Thymus (tissue), 11 donors: Measurements from ENCODE around the gene ZNF185. TPM values are rescaled to one million over a fixed set of nuclear protein-coding genes. Genes with fewer than 3 reads are reported as not detected.

ENCODE experiments used
- DNase-seq, 9 donors: peaks; one replicate each; pipeline ENCODE4 v3.0.0-alpha.2; 2013; ENCODE audit warnings: low spot score in 9 of 9, low read depth in 6 of 9, missing footprints in 1 of 9
- H3K27ac ChIP-seq, 2 donors: one replicate each; pipeline ENCODE4 v1.5.1; 2013; ENCODE audit warnings: control low read depth in 1 of 2, low read depth in 1 of 2, low read length in 1 of 2, mild to moderate bottlenecking in 1 of 2, moderate library complexity in 1 of 2
- H3K27me3 ChIP-seq, 2 donors: one replicate each; pipeline ENCODE4 v1.5.1; 2013; ENCODE audit warnings: low read length in 1 of 2; ENCODE audit not compliant: control insufficient read depth in 2 of 2, insufficient read depth in 1 of 2
- H3K36me3 ChIP-seq, 2 donors: one replicate each; pipeline ENCODE4 v1.5.1; 2013; ENCODE audit warnings: low read length in 1 of 2, mild to moderate bottlenecking in 1 of 2, moderate library complexity in 1 of 2; ENCODE audit not compliant: control insufficient read depth in 2 of 2, insufficient read depth in 2 of 2
- H3K4me1 ChIP-seq, 2 donors: one replicate each; pipeline ENCODE4 v1.5.1; 2013; ENCODE audit warnings: low read length in 2 of 2; ENCODE audit not compliant: control insufficient read depth in 2 of 2, insufficient read depth in 2 of 2
- H3K4me3 ChIP-seq, 2 donors: one replicate each; pipeline ENCODE4 v1.5.1; 2013; ENCODE audit warnings: low read length in 2 of 2, control low read depth in 1 of 2, mild to moderate bottlenecking in 1 of 2
- H3K9me3 ChIP-seq, 2 donors: one replicate each; pipeline ENCODE4 v1.5.1; 2013; ENCODE audit warnings: low read length in 1 of 2, mild to moderate bottlenecking in 1 of 2; ENCODE audit not compliant: control insufficient read depth in 2 of 2, insufficient read depth in 1 of 2
- WGBS: extraction: QIAGEN DNeasy Blood & Tissue Kit; methylation state at CpG from one replicate; pipeline ENCODE4 v1.1.7; 2013; 5-methylcytosine and 5-hydroxymethylcytosine counted together
- polyA plus RNA-seq: library from polyadenylated mRNA; stranded (reverse); fragments of 200-250 nt; gene quantifications from one replicate; pipeline ENCODE4 v1.2.3, GENCODE V29; 2013
- total RNA-seq: library from RNA; stranded (reverse); fragments of 120-200 nt; gene quantifications from one replicate; pipeline ENCODE4 v1.2.4, GENCODE V29; 2013
- donor health status: healthy.

Gene ZNF185
- total and polyA plus RNA-seq, 2 donors = 1.5 to 5.9 TPM

DNA sequence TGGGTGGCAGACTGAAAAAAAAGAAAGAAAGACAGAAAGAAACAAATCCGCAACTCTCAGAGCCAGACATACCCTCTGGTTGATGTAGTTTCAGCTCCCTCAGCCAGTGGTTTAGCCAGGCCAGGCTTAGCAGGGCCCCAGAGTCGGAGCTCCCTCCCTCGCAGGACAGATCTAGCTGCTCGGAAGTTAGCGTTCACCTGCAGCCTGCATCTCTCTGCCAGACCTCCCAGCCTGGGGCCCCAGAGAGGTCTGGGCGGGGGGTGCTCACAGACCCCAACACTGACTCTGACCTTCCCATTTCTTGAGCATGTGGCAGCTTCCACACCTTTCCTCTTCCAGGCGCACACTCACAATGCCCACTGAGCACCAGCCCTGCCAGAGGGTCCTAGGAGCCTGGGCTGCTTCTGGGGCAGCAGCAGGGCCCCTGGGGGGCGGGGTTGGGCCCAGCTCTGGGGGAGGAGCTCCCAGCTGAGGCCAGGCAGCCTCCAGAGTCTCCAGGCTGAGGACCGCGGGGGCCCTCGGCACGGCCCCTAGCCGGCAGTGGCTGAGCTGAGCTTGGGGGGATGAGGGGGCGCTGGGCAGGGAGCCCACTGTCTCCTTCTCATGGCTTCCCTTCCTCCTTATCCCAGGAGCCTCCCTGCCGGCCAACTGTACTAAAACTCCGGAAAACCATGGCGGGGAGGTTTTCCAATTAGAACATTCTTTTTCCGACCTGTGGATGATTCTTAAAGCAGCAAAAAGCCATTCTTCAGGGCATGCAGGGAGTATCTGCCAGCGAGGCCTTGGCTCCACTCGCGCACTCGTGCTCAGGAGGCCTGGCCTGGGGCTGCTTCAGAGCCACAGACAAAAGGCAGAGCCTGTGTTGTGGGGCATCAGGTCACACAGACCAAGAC is 4.6 kb upstream of the ZNF185 start:
- H3K4me1 ChIP-seq = no peaks in the 10 kb centered on the region

GRCh38 chrX:152893980-152894610 is 3.8 kb upstream of the ZNF185 start:
- Histone ChIP-seq H3K27me3 (peaks cover 12 to 71% of the 10 kb centered on the region in 2 donors), H3K4me3 (no peak overlapping the region), H3K27ac (no peak overlapping the region), H3K4me1 (no peaks in the 10 kb centered on the region), H3K9me3 (no peaks in the 10 kb centered on the region), H3K36me3 (no peaks in the 10 kb centered on the region)
- WGBS = 95% methylated on average over 9 of the region's 9 CpGs
- DNase-seq = no peak

More for the DNA sequence above, 4.6 kb upstream of the ZNF185 start:
- H3K4me3 ChIP-seq = no peak overlapping the region
- no peaks in the 10 kb centered on the region for H3K36me3 ChIP-seq
- H3K27me3 ChIP-seq = peaks cover 5 to 62% of the 10 kb centered on the region in 2 donors
- 85% methylated on average over 22 of the region's 22 CpGs for WGBS
- DNase-seq = no peak
- no peaks in the 10 kb centered on the region for H3K9me3 ChIP-seq
- no peak overlapping the region for H3K27ac ChIP-seq

DNA sequence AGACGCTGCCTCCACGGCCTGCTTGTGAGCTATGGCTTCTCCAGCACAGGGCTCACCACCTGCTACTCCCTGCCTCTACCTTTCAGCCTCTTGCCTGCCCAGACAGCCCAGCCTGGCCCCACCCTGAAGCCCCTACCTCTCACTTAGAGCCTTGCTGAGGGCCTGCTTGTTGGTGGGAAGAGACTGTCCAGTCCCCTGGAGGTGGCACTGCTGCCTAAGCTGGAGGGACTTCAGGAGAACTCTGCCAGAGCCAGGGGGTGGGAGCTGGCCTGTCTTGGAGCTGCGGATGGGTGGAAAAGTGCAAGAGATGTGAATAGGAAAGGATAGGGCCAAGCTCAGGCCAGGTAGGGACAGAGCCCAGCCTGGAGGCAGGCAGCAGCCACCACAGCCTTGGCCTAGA is 2.7 kb upstream of the ZNF185 start:
- no peak overlapping the region for H3K4me3 ChIP-seq
- no peaks in the 10 kb centered on the region for H3K4me1 ChIP-seq
- H3K9me3 ChIP-seq = no peaks in the 10 kb centered on the region
- peaks cover 12 to 78% of the 10 kb centered on the region in 2 donors for H3K27me3 ChIP-seq
- H3K27ac ChIP-seq = no peak overlapping the region
- WGBS = 96% methylated on average over 3 of the region's 3 CpGs
- DNase-seq = no peak
- no peaks in the 10 kb centered on the region for H3K36me3 ChIP-seq

- Histone ChIP-seq H3K36me3 (no peaks in the 10 kb centered on the region), H3K4me3 (no peak overlapping the region), H3K9me3 (no peaks in the 10 kb centered on the region), H3K4me1 (no peaks in the 10 kb centered on the region), H3K27ac (no peak overlapping the region), H3K27me3 (peaks cover 12 to 75% of the 10 kb centered on the region in 2 donors)
- DNase-seq = no peak
- WGBS = 92% methylated on average over 8 of the region's 8 CpGs
These were observed 2.0 kb upstream of the ZNF185 start for GRCh38 chrX:152895724-152896420.

DNA sequence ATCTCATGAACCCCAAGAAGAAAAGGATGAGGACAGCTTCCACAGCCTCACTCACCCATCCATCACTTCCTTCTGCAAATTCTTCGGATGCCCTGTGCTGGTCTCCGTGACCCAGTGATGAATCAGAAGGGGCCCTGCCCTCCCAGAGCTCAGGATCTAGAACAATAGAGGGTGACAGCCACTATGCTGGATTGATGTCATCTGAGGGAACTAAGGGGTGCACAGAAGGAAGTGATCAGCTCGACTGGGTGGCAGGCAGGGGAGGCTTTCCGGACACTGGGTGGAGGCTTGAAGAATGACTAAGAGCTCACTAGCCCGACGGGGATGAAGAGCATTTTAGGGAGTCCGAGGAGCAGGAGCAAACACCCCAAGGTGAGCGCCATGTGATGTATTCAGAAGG is 1.4 kb upstream of the ZNF185 start:
- Histone ChIP-seq H3K4me3 (no peak overlapping the region), H3K27me3 (peaks cover 12 to 72% of the 10 kb centered on the region in 2 donors), H3K27ac (no peak overlapping the region), H3K9me3 (no peaks in the 10 kb centered on the region), H3K36me3 (no peaks in the 10 kb centered on the region), H3K4me1 (no peaks in the 10 kb centered on the region)
- 92% methylated on average over 8 of the region's 8 CpGs for WGBS
- no peak for DNase-seq

GRCh38 chrX:152898442-152898841 is 575 bp downstream of the ZNF185 start:
- no peak for DNase-seq
- Histone ChIP-seq H3K27me3 (peaks cover 12 to 63% of the 10 kb centered on the region in 2 donors), H3K27ac (no peak overlapping the region), H3K4me1 (no peaks in the 10 kb centered on the region), H3K4me3 (no peak overlapping the region), H3K9me3 (no peaks in the 10 kb centered on the region), H3K36me3 (no peaks in the 10 kb centered on the region)
- 76% methylated on average over 10 of the region's 10 CpGs for WGBS

DNA sequence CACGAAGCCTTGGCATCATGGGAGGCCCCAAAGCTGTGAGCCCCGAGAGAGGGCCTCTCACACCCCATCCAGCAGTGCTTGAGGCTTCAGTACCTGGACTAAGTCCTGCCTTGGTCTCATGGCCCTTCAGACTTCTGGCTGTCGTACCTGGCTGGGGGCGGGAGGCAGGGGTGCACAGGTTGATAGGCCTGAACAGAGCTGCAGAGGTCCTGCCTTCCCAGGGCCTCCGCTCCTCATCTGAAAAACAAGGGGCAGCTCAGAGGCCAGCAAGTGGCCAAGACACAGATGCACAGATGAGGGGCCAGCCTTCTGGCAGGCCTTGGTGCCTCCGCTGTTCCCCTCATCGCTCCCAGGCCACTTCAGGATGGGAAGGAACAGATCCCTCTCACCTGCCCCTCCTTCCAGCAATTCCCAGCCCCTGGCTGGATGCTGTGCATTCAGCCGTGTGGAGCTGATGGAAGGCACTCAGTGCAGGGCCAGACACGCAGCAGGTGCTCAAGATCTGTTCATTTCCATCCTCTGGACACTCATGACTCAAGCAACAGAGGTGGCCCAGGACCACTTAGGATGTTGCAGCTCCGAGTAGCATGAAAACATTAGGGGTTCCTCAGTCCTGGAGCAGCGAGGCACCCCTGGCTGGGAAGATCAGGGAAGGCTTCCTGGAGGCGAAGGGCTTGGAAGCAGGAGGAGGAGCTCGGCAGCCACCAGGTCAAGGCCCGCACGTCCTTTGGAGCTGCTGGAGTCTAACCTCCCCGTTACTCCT is 1.4 kb downstream of the ZNF185 start:
- Histone ChIP-seq H3K4me1 (no peaks in the 10 kb centered on the region), H3K4me3 (no peak overlapping the region), H3K36me3 (no peaks in the 10 kb centered on the region), H3K27me3 (peaks cover 12 to 63% of the 10 kb centered on the region in 2 donors), H3K27ac (no peak overlapping the region), H3K9me3 (no peaks in the 10 kb centered on the region)
- no peak for DNase-seq
- 97% methylated on average over 16 of the region's 16 CpGs for WGBS

DNA sequence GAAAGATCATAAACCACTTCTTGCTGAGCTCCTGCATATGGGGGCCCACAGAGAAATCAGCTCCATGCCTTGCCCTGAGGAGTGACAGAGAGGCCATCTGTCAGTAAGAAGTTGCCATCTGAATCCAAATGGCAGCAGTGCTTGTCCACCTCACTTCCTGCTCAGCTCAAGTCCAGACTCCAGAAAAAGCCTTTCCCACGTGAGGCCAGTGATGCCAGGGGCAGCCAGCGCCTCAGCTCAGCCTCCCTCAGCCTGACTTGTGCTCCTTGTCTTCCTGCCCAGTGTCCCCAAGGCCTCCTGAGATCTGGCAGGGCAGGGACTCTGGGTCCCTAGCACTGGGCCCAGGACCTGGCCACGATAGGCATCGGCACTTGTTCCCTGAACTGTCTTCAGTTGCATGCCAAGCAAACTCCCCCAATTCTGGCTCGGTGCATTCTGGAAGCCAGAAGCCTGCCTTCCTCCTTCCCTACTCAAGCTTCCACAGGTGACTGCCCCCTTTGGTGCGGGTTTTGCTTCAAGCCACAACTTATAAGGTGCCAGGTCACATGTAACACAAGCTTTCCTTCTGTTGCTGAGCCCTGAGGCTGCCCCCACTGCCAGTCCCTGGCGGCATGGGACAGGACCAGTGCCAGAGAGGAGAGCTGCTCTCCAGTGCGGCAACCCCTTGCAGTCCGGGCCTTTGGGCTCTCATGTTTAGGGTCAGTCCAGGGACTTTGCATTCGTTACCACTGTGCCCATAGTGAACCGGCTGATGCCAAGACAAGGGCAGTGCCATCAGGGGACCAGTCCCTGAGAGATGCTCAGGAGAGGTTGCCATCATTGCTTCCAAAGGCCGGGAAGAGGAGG is 2.2 kb downstream of the ZNF185 start:
- Histone ChIP-seq H3K27ac (no peak overlapping the region), H3K4me1 (no peaks in the 10 kb centered on the region), H3K4me3 (no peak overlapping the region), H3K27me3 (peaks cover 12 to 59% of the 10 kb centered on the region in 2 donors), H3K9me3 (no peaks in the 10 kb centered on the region), H3K36me3 (no peaks in the 10 kb centered on the region)
- 93% methylated on average over 12 of the region's 12 CpGs for WGBS
- no peak for DNase-seq
